HG03280 (cell line): ENCODE results near the gene SLCO1B3.

Experiments used
- ATAC-seq: cut with Tn5 transposase; IDR thresholded peaks from one replicate; pipeline ENCODE4 v1.9.1; 2021; ENCODE audit warnings: mild to moderate bottlenecking, moderate library complexity; ENCODE audit not compliant: unreplicated experiment

The SLCO1B3 gene

GRCh38 chr12:20868277-20868676, 57.8 kb downstream of the SLCO1B3 start:
- ATAC-seq: no peak

- no peak for ATAC-seq
These were observed 72.8 kb downstream of the SLCO1B3 start for GRCh38 chr12:20883288-20883687.

GRCh38 chr12:20885116-20885515, 74.6 kb downstream of the SLCO1B3 start:
- ATAC-seq: no peak

- ATAC-seq: no peak
These were observed 75.0 kb downstream of the SLCO1B3 start for GRCh38 chr12:20885552-20885951.

- no peak for ATAC-seq
These were observed 106.8 kb downstream of the SLCO1B3 start for GRCh38 chr12:20917269-20917668.

- no peak for ATAC-seq
These were observed 107.3 kb downstream of the SLCO1B3 start for GRCh38 chr12:20917819-20918218.

- no peak for ATAC-seq
These were observed 121.4 kb downstream of the SLCO1B3 start for GRCh38 chr12:20931894-20932293.

GRCh38 chr12:20946732-20947131, 136.2 kb downstream of the SLCO1B3 start:
- peak; percentile 49 for ATAC-seq

- ATAC-seq: peak; percentile 70
These were observed 139.7 kb downstream of the SLCO1B3 start for GRCh38 chr12:20950248-20950647.

- no peak for ATAC-seq
These were observed 152.8 kb downstream of the SLCO1B3 start for GRCh38 chr12:20963303-20963702.

GRCh38 chr12:20963762-20964161, 153.3 kb downstream of the SLCO1B3 start:
- ATAC-seq: no peak
